Stimulated activated CD4-positive, alpha-beta T cell treated with anti-CD3 and anti-CD28 coated beads, Interleukin-4, amount 100 ng/mL, for 48 hours (primary cell): ENCODE data around the gene TBC1D5.
"Not testable (repeated sequence)": the region's sequence is repeated elsewhere in the genome, so short reads cannot be mapped to it uniquely, and the experiment has no call there.

Experiments
- DNase-seq, 2 donors: peaks; one replicate each; pipeline ENCODE4 v3.0.0-alpha.2; 2020; ENCODE audit warnings: low read depth in 2 of 2

Gene TBC1D5

GRCh38 chr3:17138246-17139039, 604.0 kb downstream of the TBC1D5 start:
- DNase-seq = no peak

GRCh38 chr3:17137321-17137826, 605.1 kb downstream of the TBC1D5 start:
- DNase-seq = no peak

GRCh38 chr3:17136136-17136721, 606.2 kb downstream of the TBC1D5 start:
- no peak for DNase-seq

- DNase-seq = no peak
Observed at GRCh38 chr3:17135696-17136095, 606.7 kb downstream of the TBC1D5 start.

GRCh38 chr3:17133632-17134545, 608.5 kb downstream of the TBC1D5 start:
- no peak for DNase-seq

GRCh38 chr3:17132286-17133115, 609.9 kb downstream of the TBC1D5 start:
- no peak for DNase-seq

GRCh38 chr3:17130956-17131355, 611.5 kb downstream of the TBC1D5 start:
- no peak for DNase-seq

- no peak for DNase-seq
Observed at GRCh38 chr3:17129556-17129955, 612.9 kb downstream of the TBC1D5 start.

GRCh38 chr3:17128671-17129070, 613.8 kb downstream of the TBC1D5 start:
- DNase-seq = not testable (repeated sequence)

- DNase-seq = no peak
Observed at GRCh38 chr3:17125738-17126442, 616.5 kb downstream of the TBC1D5 start.

- no peak for DNase-seq
Observed at GRCh38 chr3:17122758-17123157, 619.7 kb downstream of the TBC1D5 start.

- no peak for DNase-seq
Observed at GRCh38 chr3:17121336-17121735, 621.1 kb downstream of the TBC1D5 start.

GRCh38 chr3:17120115-17120514, 622.3 kb downstream of the TBC1D5 start:
- no peak for DNase-seq

- no peak for DNase-seq
Observed at GRCh38 chr3:17119201-17120072, 623.0 kb downstream of the TBC1D5 start.

GRCh38 chr3:17118771-17119170, 623.7 kb downstream of the TBC1D5 start:
- DNase-seq = no peak

- DNase-seq = no peak
Observed at GRCh38 chr3:17116007-17116600, 626.3 kb downstream of the TBC1D5 start.

- DNase-seq = no peak
Observed at GRCh38 chr3:17115186-17115585, 627.2 kb downstream of the TBC1D5 start.

- no peak for DNase-seq
Observed at GRCh38 chr3:17111586-17111985, 630.8 kb downstream of the TBC1D5 start.
